ENCODE data around the gene GPR153.

GPR153 gene

GRCh38 chr1:6268415-6268814 is 7.5 kb upstream of the GPR153 start:
- DNase-seq: no peak

- DNase-seq: no peak
Observed at GRCh38 chr1:6267686-6268322, 6.9 kb upstream of the GPR153 start.

GRCh38 chr1:6266641-6267040 is 5.7 kb upstream of the GPR153 start:
- DNase-seq: no peak

- peak; percentile 97 for DNase-seq
Observed at GRCh38 chr1:6265151-6265550, 4.3 kb upstream of the GPR153 start.

- DNase-seq: no peak
Observed at GRCh38 chr1:6263716-6264115, 2.8 kb upstream of the GPR153 start.

- no peak for DNase-seq
Observed at GRCh38 chr1:6262555-6263420, 1.9 kb upstream of the GPR153 start.

GRCh38 chr1:6261615-6261995 is 707 bp upstream of the GPR153 start:
- DNase-seq: peak; percentile 79

GRCh38 chr1:6260433-6260934 is 414 bp downstream of the GPR153 start:
- peak; percentile 77 for DNase-seq

- peak; percentile 96 for DNase-seq
Observed at GRCh38 chr1:6259491-6260362, 1.2 kb downstream of the GPR153 start.

GRCh38 chr1:6258675-6259074 is 2.2 kb downstream of the GPR153 start:
- no peak for DNase-seq

GRCh38 chr1:6257541-6258069 is 3.3 kb downstream of the GPR153 start:
- DNase-seq: no peak

- DNase-seq: no peak
Observed at GRCh38 chr1:6256645-6257044, 4.3 kb downstream of the GPR153 start.

- DNase-seq: no peak
Observed at GRCh38 chr1:6254691-6255090, 6.2 kb downstream of the GPR153 start.

GRCh38 chr1:6253380-6253779 is 7.5 kb downstream of the GPR153 start:
- no peak for DNase-seq

GRCh38 chr1:6252374-6252710 is 8.6 kb downstream of the GPR153 start:
- DNase-seq: no peak

GRCh38 chr1:6251681-6252373 is 9.1 kb downstream of the GPR153 start:
- DNase-seq: no peak

- no peak for DNase-seq
Observed at GRCh38 chr1:6251233-6251632, 9.7 kb downstream of the GPR153 start.

- no peak for DNase-seq
Observed at GRCh38 chr1:6249739-6250689, 10.9 kb downstream of the GPR153 start.

GRCh38 chr1:6248932-6249738 is 11.8 kb downstream of the GPR153 start:
- DNase-seq: no peak

GRCh38 chr1:6248161-6248776 is 12.6 kb downstream of the GPR153 start:
- DNase-seq: no peak

Data from NCI-H510A treated with DMSO at 0.1 percent for 48 hours (cell line).